Osteoblast (primary cell): ENCODE measurements around the gene RILP. TPM values are rescaled to one million over a fixed set of nuclear protein-coding genes. Genes with fewer than 3 reads are reported as not detected.

Experiments
- DNase-seq: peaks from one replicate; pipeline ENCODE4 v3.0.0; 2011; ENCODE audit warnings: low spot score, mixed read lengths; ENCODE audit not compliant: insufficient read length; ENCODE audit errors: missing footprints
- H2AFZ ChIP-seq: 2 replicates; pipeline ENCODE4 v1.6.0; 2011; ENCODE audit warnings: mild to moderate bottlenecking, low read length
- H3K27ac ChIP-seq: 2 replicates; pipeline ENCODE4 v1.5.1; 2011; ENCODE audit warnings: mild to moderate bottlenecking, low read depth, low read length, moderate library complexity
- H3K27me3 ChIP-seq: 2 replicates; pipeline ENCODE4 v1.6.0; 2012; ENCODE audit warnings: mild to moderate bottlenecking, control low read depth, inconsistent platforms, low read length, moderate library complexity; ENCODE audit not compliant: insufficient read depth
- H3K36me3 ChIP-seq: 2 replicates; pipeline ENCODE4 v1.5.1; 2011; ENCODE audit warnings: mild to moderate bottlenecking, low read length, control low read depth, moderate library complexity; ENCODE audit not compliant: insufficient read depth
- H3K4me1 ChIP-seq: 2 replicates; pipeline ENCODE4 v1.5.1; 2011; ENCODE audit warnings: mild to moderate bottlenecking, low read length, control low read depth, moderate library complexity; ENCODE audit not compliant: insufficient read depth
- H3K4me2 ChIP-seq: 2 replicates; pipeline ENCODE4 v1.6.0; 2011; ENCODE audit warnings: mild to moderate bottlenecking, low read length; ENCODE audit not compliant: insufficient read depth
- H3K4me3 ChIP-seq: fragments of 200-600 bp; sonication (generic); 3 replicates; pipeline ENCODE4 v1.5.1; 2012; ENCODE audit warnings: mild to moderate bottlenecking, low read length, inconsistent platforms; ENCODE audit not compliant: insufficient read depth
- H3K79me2 ChIP-seq: 2 replicates; pipeline ENCODE4 v1.6.0; 2012; ENCODE audit warnings: mild to moderate bottlenecking, low read length, control low read depth, inconsistent platforms; ENCODE audit not compliant: insufficient read depth
- H3K9me3 ChIP-seq: 2 replicates; pipeline ENCODE4 v1.5.1; 2011; ENCODE audit warnings: low read depth, low read length, control low read depth
- H4K20me1 ChIP-seq: 2 replicates; pipeline ENCODE4 v1.6.0; 2012; ENCODE audit warnings: mild to moderate bottlenecking, low read length, control low read depth; ENCODE audit not compliant: insufficient read depth
- CTCF ChIP-seq: IDR thresholded peaks from 2 replicates; pipeline ENCODE4 v1.5.1; 2011; ENCODE audit warnings: mild to moderate bottlenecking, low read depth, low read length, moderate library complexity; ENCODE audit errors: extremely low read depth
- total RNA-seq: library from RNA; depleted of rRNA; stranded (reverse); fragments of >200 nt; gene quantifications from 2 replicates; pipeline ENCODE4 v1.2.3, GENCODE V29; 2012

The RILP gene
- 11.2 and 11.6 TPM in 2 replicates for total RNA-seq

GRCh38 chr17:1649844-1650501, at the start of gene RILP:
RILP (minus strand) TSS chr17:1649866; CDS start chr17:1649804, 62 bp downstream.
- H2AFZ ChIP-seq, result peak within 1 kb of the TSS; percentile 90
- peak; percentile 88 for DNase-seq

DNA sequence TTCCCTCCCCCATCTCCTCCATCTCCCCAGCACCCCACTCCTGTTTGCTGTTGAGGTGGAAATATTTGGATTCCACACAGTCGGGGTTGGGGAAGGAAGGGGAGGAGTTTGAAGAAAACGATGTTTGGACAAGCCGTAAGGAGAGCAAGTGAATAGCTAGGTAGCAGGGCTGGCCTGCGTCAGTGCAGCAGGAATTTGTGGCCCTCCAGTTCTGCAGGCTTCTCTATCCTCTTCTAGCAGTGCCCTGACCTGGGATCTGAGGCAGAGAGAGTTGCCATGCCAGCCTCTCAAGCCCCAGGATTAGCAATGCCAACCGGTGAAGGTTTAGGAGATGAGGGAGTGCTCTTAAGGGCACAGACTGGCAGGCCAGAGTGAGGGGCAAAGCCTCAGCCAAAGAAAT, 48.0 kb upstream of the RILP start:
- Histone ChIP-seq H3K36me3 (no peaks in the 10 kb centered on the region), H2AFZ (peak overlapping the region; percentile 50), H3K4me1 (no peaks in the 10 kb centered on the region), H3K4me2 (no peak overlapping the region), H3K27me3 (no peaks in the 10 kb centered on the region), H3K79me2 (no peaks in the 10 kb centered on the region), H3K9me3 (no peaks in the 10 kb centered on the region), H3K27ac (no peak overlapping the region), H4K20me1 (no peaks in the 10 kb centered on the region), H3K4me3 (no peak overlapping the region)
- TF ChIP-seq CTCF, result no peak
- DNase-seq, result peak; percentile 49

More at GRCh38 chr17:1649844-1650501, at the start of gene RILP:
- H4K20me1 ChIP-seq, result no peaks in the 10 kb centered on the region
- H3K9me3 ChIP-seq, result no peaks in the 10 kb centered on the region
- TF ChIP-seq CTCF, result no peak
- peak within 1 kb of the TSS; percentile 52 for H3K27ac ChIP-seq
- no peaks in the 10 kb centered on the region for H3K79me2 ChIP-seq
- H3K4me1 ChIP-seq, result peaks cover 9% of the 10 kb centered on the region
- peak within 1 kb of the TSS; percentile 79 for H3K4me3 ChIP-seq
- H3K27me3 ChIP-seq, result no peaks in the 10 kb centered on the region
- peaks cover 50% of the 10 kb centered on the region for H3K36me3 ChIP-seq
- H3K4me2 ChIP-seq, result peak within 1 kb of the TSS; percentile 93

DNA sequence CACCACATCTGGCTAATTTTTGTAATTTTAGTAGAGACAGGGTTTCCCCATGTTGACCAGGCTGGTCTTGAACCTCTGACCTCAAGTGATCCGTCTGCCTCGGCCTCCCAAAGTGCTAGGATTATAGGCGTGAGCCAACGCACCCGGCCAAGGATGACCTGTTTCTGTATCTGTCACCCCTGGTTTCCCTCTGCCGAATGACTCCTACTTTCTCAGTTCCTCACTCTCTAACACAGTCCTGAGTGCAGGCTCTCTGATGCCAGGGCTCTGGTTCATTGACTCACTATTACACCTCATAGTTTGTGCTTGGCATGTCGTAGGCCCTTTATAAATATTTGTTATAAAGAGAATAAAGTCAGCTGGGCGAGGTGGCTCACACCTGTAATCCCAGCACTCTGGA, 45.7 kb upstream of the RILP start:
- no peak for TF ChIP-seq CTCF
- no peak overlapping the region for H3K4me3 ChIP-seq
- H3K4me1 ChIP-seq, result no peaks in the 10 kb centered on the region
- no peaks in the 10 kb centered on the region for H3K9me3 ChIP-seq
- no peak overlapping the region for H2AFZ ChIP-seq
- H3K4me2 ChIP-seq, result no peak overlapping the region
- H3K79me2 ChIP-seq, result no peaks in the 10 kb centered on the region
- H3K36me3 ChIP-seq, result no peaks in the 10 kb centered on the region
- DNase-seq, result peak; percentile 65
- H3K27ac ChIP-seq, result no peak overlapping the region
- no peaks in the 10 kb centered on the region for H3K27me3 ChIP-seq
- no peaks in the 10 kb centered on the region for H4K20me1 ChIP-seq

DNA sequence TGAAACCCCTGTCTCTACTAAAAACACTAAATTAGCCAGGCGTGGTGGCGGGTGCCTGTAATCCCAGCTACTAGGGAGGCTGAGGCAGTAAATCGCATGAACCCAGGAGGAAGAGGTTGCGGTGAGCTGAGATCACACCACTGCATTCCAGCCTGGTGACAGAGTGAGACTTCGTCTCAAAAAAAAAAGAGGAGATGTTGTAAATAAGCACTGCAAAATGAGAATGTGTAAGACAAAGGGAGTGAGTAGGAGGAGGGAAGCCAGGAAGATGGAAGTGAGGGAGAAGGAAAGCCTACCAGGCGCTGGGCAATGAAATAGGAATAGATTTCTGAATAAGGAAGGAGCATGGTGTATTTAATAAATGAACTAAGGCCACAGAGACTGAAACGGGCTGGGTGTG, 43.7 kb upstream of the RILP start:
- Histone ChIP-seq H3K27ac (no peak overlapping the region), H2AFZ (peak overlapping the region; percentile 22), H3K36me3 (no peaks in the 10 kb centered on the region), H3K4me1 (no peaks in the 10 kb centered on the region), H3K4me2 (no peak overlapping the region), H3K9me3 (no peaks in the 10 kb centered on the region), H4K20me1 (no peaks in the 10 kb centered on the region), H3K4me3 (no peak overlapping the region), H3K79me2 (no peaks in the 10 kb centered on the region), H3K27me3 (no peaks in the 10 kb centered on the region)
- TF ChIP-seq CTCF, result no peak
- peak; percentile 51 for DNase-seq
